Lung (tissue), 12 donors: ENCODE measurements around the gene ZNF778. TPM values are rescaled to one million over a fixed set of nuclear protein-coding genes. Genes with fewer than 3 reads are reported as not detected.

Experiments used
- ATAC-seq: fragments of 200-7000 bp; cut with Tn5 transposase; one replicate; pipeline ENCODE4 v1.9.1; 2020; ENCODE audit warnings: moderate number of reproducible peaks; ENCODE audit not compliant: insufficient read depth, low FRiP score
- DNase-seq, 3 donors: peaks; one replicate each; pipeline ENCODE4 v3.0.0-alpha.2; 2013 to 2017
- H3K27ac ChIP-seq, 2 donors: one replicate each; pipeline ENCODE4 v1.5.1; 2013; ENCODE audit warnings: mild to moderate bottlenecking in 2 of 2, moderate library complexity in 2 of 2, control low read depth in 1 of 2, inconsistent platforms in 1 of 2, low read depth in 1 of 2, low read length in 1 of 2
- H3K27me3 ChIP-seq, 3 donors: one replicate each; pipeline ENCODE4 v1.5.1; 2013; ENCODE audit warnings: low read length in 2 of 3; ENCODE audit not compliant: control insufficient read depth in 3 of 3, insufficient read depth in 3 of 3
- H3K36me3 ChIP-seq, 4 donors: one replicate each; pipeline ENCODE4 v1.5.1; 2013; ENCODE audit warnings: low read length in 4 of 4, mild to moderate bottlenecking in 1 of 4, moderate library complexity in 1 of 4; ENCODE audit not compliant: control insufficient read depth in 4 of 4, insufficient read depth in 4 of 4
- H3K4me1 ChIP-seq, 5 donors: one replicate each; pipeline ENCODE4 v1.5.1; 2013; ENCODE audit warnings: low read length in 5 of 5, mild to moderate bottlenecking in 2 of 5, moderate library complexity in 1 of 5; ENCODE audit not compliant: control insufficient read depth in 5 of 5, insufficient read depth in 5 of 5
- H3K4me3 ChIP-seq: one replicate; pipeline ENCODE4 v1.5.1; 2013; ENCODE audit warnings: mild to moderate bottlenecking, control low read depth, moderate library complexity
- H3K9ac ChIP-seq, 2 donors: one replicate each; pipeline ENCODE4 v1.5.1; 2013; ENCODE audit warnings: low read length in 2 of 2, control low read depth in 1 of 2; ENCODE audit not compliant: insufficient read depth in 1 of 2
- H3K9me3 ChIP-seq, 4 donors: one replicate each; pipeline ENCODE4 v1.5.1; 2013; ENCODE audit warnings: low read length in 3 of 4, mild to moderate bottlenecking in 1 of 4, moderate library complexity in 1 of 4; ENCODE audit not compliant: control insufficient read depth in 4 of 4, insufficient read depth in 3 of 4
- WGBS, 2 donors: extraction: QIAGEN DNeasy Blood & Tissue Kit; methylation state at CpG; one replicate each; pipeline ENCODE4 v1.1.7; 2013; 5-methylcytosine and 5-hydroxymethylcytosine counted together
- polyA plus RNA-seq, 2 donors: library from polyadenylated mRNA; stranded (reverse); fragments of 200-250 nt; gene quantifications; one replicate each; pipeline ENCODE4 v1.2.1, GENCODE V29; 2013
- total RNA-seq, 2 donors: library from RNA; depleted of rRNA in 1 of 2; stranded (reverse); fragments of >200 nt in 1 of 2; gene quantifications; one replicate each; pipeline ENCODE4 v1.2.1, GENCODE V29; 2014 to 2021
- TF ChIP-seq, protein P1 (sequence below): IDR thresholded peaks from 2 replicates; pipeline ENCODE4 v1.5.1; 2012; ENCODE audit warnings: mild to moderate bottlenecking; ENCODE audit errors: control extremely low read depth, extremely low read depth
- donor health status: control.
- donor health status: control.
- donor health status: Bipolar disorder and iron deficiency.
- donor health status: healthy.
- donor health status: DM: yes; HTN: yes; CAD: no.

The ZNF778 gene
- total and polyA plus RNA-seq, 4 donors = 2.4 to 13.9 (median 4.6) TPM

- Histone ChIP-seq H3K4me1 (peaks cover 0 to 43% (median 9%) of the 10 kb centered on the region in 5 donors), H3K36me3 (no peaks in the 10 kb centered on the region), H3K27ac (no peak overlapping the region), H3K9ac (no peak overlapping the region), H3K9me3 (no peaks in the 10 kb centered on the region), H3K27me3 (peaks cover 0 to 5% (median 2%) of the 10 kb centered on the region in 3 donors), H3K4me3 (no peak overlapping the region)
- no peak for DNase-seq
- 71 to 74% methylated on average over 14 of the region's 14 CpGs for WGBS, 2 donors
- TF ChIP-seq, protein P1, sequence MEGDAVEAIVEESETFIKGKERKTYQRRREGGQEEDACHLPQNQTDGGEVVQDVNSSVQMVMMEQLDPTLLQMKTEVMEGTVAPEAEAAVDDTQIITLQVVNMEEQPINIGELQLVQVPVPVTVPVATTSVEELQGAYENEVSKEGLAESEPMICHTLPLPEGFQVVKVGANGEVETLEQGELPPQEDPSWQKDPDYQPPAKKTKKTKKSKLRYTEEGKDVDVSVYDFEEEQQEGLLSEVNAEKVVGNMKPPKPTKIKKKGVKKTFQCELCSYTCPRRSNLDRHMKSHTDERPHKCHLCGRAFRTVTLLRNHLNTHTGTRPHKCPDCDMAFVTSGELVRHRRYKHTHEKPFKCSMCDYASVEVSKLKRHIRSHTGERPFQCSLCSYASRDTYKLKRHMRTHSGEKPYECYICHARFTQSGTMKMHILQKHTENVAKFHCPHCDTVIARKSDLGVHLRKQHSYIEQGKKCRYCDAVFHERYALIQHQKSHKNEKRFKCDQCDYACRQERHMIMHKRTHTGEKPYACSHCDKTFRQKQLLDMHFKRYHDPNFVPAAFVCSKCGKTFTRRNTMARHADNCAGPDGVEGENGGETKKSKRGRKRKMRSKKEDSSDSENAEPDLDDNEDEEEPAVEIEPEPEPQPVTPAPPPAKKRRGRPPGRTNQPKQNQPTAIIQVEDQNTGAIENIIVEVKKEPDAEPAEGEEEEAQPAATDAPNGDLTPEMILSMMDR = no peak
- ATAC-seq = no peak
Measured at GRCh38 chr16:89174877-89175276, 42.6 kb upstream of the ZNF778 start.

DNA sequence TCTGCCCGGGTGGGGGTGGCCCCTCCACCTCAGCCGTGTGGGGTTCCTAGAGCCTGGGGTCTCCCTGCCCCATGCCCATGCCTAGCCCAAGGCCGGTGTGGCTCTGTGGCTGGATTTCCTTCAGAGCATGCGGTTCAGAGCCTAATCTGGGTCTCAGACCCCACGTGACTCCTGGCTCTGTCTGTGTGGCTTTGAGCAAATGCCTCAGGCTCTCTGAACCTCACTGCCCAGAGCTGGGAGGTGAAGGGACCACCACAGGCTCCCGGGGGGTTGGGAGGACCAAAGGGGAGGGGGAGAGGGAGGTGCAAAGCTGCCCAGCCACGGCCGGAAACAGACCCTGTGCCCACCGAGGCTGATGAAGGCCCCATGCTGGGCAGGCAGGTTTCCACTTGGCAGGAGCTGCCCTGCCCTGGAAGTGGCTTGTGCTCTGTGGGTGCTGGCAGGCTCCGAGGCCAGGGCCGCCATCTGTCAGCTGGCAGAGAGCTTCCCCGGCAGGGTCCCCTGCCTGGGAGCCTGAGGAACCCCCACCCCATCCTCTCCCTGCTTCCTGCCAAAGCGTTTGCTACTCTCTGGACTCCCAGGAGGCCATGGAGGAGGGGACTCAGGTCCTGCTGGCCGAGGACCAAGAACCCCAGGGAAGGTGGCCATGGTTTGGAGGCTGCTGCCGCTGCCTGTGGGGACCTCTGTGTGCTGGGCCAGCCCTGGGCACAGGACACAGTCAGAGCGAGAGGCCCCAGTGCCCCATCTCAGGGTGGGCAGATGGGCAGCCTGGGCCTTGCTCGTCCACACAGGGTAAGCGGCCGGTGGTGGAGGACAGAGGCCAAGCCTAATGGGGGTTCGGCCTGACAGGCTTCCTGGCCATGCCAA, 42.0 kb upstream of the ZNF778 start:
- H3K27me3 ChIP-seq = peaks cover 0 to 3% (median 0%) of the 10 kb centered on the region in 3 donors
- no peaks in the 10 kb centered on the region for H3K36me3 ChIP-seq
- no peak overlapping the region for H3K9ac ChIP-seq
- no peak for ATAC-seq
- no peaks in the 10 kb centered on the region for H3K9me3 ChIP-seq
- H3K4me1 ChIP-seq = peaks cover 0 to 48% (median 9%) of the 10 kb centered on the region in 5 donors
- no peak overlapping the region for H3K4me3 ChIP-seq
- TF ChIP-seq, protein P1 = no peak
- H3K27ac ChIP-seq = no peak overlapping the region
- 56 to 65% methylated on average over 20 of the region's 20 CpGs for WGBS, 2 donors
- DNase-seq = no peak

- Histone ChIP-seq H3K27ac (no peak overlapping the region), H3K9me3 (no peaks in the 10 kb centered on the region), H3K27me3 (no peaks in the 10 kb centered on the region), H3K4me3 (no peak overlapping the region), H3K4me1 (peaks cover 0 to 43% (median 4%) of the 10 kb centered on the region in 5 donors), H3K36me3 (no peaks in the 10 kb centered on the region), H3K9ac (no peak overlapping the region)
- ATAC-seq = no peak
- WGBS, 2 donors = 84 to 90% methylated on average over 27 of the region's 27 CpGs
- TF ChIP-seq, protein P1 = no peak
- DNase-seq = no peak
Measured at GRCh38 chr16:89176147-89176690, 41.3 kb upstream of the ZNF778 start.
